T-helper 2 cell (primary cell): ENCODE measurements around the gene MTPN.
A peak's percentile ranks its signal among the peaks of the same experiment; 100 is the strongest.

Experiments used
- DNase-seq, 5 experiments: peaks; one replicate each; pipeline versions ENCODE4 v3.0.0 to v3.0.0-alpha.2; 2012 to 2022

MTPN gene

DNA sequence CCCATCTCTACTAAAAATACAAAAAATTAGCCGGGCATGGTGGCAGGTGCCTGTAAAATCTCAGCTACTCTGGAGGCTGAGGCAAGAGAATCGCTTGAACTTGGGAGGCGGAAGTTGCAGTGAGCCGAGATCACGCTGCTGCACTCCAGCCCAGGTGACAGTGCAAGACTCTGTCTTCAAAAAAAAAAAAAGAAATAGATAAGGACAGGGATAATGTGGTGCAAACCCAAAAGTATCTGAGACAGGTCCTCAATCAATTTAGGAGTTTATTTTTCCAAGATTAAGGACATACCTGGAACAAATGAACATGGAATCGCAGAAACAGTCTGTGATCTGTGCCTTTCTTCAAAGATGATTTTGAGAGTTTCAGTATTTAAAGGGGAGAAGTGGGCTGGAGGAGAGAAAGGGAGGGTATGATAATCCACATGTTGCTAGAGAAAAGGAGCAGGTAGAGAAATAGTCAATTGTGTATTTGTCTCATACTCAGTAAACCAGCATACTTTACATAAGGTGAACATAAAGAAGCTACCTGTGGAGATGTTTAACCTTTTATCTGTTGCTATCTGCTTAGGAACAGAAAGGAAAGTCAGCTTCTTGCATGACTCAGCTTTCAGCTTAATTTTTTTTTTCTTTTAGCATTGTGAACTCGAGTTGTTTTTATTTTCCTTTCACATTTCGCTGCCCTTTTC, 4.9 kb upstream of the MTPN start:
- peak in 2 of 5 experiments; percentile 6 to 58 for DNase-seq

DNA sequence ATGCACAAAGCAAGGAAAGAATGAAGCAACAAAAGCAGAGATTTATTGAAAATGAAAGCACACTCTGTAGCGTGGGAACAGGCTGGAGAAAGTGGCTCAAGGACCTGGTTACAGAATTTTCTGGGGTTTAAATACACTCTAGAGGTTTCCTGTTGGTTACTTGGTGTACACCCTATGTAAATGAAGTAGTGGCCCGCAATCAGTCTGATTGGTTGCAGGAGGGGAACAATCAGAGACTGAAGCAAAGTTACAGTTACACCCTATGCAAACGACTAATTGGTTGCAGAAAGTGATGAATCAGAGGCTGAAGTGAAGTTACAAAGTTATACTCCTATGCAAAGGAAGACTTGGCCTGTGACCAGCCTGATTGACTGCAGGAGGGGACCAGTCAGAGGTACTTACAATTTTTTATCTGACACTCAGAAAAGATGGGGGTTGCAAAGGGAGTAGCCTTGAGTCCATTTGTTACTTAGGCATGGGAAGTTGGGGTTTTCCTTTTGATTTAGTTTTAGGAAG, 3.6 kb upstream of the MTPN start:
- peak in 4 of 5 experiments; percentile 11 to 97 (median 64) for DNase-seq

DNA sequence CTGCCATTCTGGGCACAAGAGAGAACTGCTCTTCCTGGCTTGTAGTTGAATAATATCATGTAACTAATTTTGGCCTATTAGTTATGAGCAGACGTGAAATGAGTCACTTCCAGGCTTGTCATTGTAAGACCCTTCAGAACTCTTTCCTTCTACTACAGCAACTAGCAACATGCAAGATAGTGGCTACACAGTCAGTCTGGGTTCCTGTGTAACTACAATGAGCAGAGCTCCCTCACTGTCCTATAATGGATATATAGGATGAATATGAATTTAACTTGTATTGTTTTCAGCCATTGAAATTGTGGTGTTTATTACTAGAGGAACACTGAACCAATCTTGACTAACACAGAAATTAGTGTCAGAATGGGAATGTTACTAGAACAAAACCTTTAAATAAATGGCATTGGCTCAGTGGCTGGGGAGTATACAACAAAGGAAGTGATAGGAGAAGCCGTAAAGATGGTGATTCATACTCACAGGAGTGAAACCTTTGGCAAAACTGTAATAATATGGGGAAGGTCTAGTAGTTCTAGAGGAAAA, 2.9 kb upstream of the MTPN start:
- DNase-seq: peak in 1 of 5 experiments; percentile 12

DNA sequence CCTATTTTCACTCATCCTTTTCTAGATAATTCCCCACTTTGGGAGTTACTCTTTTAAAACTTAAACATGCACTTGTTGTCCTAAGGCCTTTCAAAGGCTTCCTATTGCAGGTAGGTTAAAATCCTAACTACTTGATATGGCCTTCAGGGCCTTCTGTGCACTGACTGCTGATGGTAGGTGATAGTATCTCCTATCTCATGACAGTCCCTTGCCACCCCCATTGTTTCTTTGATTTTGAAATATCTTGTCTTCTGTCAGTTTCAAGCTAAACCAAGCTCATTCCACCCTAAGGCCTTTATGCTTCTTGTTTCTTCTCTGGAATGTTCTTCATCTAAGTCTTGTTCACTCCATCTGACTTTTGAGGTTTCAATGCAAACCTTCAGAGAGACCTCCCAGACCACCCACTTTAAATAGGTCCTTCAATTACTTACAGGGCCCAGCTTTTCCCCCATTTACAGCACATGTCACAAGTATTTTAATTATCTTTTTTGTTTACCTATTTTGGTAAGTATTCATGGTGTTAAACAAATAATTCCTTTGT, 2.4 kb upstream of the MTPN start:
- no peak for DNase-seq

DNA sequence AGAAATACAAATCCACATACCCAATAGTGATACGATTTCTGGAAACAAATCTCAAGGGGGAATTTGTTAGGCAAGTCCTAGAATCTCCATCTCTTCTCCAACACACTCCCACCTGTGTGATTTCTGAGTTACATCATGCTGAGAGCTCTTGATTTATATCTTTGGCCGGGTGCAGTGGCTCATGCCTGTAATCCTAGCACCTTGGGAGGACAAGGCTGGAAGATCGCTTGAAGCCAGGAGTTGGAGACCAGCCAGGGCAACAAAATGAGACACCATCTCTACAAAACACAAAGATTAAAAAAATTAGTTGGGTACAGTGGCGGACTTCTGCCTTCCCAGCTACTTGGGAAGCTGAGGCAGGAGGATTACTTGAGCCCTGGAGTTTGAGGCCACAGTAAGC, 1.5 kb upstream of the MTPN start:
- DNase-seq: no peak

DNA sequence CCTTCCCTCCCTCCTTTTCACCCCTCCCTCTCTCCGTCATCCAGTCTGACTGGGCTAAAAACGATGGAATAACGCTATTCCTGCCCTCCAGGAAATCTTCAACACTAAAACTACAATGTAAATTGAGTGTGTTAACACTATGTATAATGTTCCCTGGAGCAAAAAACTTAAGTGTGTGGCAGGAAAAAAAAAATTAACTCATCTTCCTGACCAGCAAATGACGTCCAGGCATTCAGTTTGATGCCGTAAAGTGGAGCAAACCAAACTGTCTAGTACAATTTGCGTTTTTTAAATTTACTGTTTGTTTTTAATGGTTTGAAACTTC, 545 bp upstream of the MTPN start:
- DNase-seq: no peak

DNA sequence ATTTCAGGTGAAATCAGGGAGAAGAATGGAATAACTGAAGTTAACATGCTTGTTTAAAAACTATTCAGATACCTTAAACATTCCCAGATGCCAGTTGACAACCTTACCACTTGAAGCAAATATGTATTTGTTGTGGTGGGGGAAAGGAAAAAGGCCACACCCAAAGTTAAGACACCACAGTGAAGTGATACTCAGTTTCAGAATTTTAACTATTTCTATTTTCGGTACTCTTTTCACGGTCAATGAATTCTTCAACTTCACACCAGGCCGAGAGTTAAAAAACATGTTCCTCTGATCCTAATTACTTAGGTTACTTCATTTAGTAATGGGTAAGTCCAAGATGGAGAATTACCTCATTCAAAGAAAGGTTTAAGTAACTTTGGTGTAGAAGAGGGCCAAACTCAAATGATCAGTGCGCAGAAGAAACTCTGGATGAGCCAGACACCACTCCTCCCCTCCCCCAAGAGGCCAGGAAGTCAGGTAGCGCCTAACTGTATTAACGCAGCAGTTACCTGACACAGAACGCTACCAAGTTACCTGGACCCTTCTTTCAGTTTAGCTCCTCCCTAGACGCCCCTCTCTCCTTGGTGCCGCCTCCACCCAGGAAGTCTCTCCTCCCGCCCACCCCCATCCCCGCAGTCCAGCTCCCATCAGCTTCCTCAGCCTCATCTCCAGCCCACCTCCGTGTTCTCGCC, 700 bp downstream of the MTPN start:
- DNase-seq: peak in 3 of 5 experiments; percentile 25 to 51 (median 37)

DNA sequence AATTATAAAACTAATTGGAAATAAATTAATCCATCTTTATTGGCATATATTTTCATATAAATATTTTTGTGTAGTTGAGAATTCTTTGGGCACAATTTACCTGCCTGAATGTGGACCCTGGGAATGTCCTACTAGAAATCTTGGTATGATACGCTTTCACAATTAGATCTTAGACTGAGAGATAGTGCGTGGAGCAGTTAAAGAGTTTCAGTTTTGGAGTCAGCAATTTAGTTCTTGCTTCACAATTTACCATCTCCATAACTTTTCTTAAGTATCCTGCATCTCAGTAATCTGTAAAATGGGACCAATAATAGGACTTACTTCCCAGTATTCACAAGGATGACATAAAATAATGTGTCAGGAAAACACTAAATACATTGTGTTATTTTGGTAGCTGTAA, 2.0 kb downstream of the MTPN start:
- DNase-seq: peak in 1 of 5 experiments; percentile 7

DNA sequence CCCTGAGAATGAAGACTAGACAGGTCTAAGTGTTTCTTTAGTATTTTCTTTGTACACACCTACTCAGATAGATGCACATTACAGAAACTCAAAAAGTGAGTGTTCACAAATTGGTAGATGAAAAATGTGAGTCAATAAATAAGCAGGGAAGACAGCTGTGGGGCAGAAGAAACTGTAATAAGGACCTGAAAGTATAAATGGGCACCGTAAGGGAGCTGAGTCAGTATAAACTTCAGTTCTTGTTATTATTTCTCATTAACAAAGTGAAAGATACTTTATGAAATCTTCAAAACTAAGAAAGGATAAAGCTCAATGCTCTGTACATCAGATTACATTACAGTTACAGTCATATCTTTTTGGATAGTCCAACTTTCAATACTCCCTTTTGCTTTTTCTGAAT, 2.5 kb downstream of the MTPN start:
- no peak for DNase-seq

DNA sequence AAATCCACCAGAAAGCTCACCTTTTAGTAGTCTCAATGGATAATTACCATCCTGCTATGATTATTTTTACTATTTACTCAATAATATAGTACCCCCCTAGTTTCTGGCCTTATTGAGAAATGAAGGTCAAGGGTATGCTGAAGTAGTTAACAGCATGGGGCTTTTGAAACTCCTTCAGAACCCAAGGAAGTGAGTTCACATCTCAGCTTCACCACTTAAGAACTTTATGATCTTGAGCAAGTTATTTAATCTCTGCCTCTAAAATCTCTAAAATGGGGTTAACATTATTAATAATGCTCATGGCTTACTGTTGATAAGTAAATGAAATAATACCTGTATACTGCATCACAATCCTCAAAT, 5.8 kb downstream of the MTPN start:
- DNase-seq: no peak

DNA sequence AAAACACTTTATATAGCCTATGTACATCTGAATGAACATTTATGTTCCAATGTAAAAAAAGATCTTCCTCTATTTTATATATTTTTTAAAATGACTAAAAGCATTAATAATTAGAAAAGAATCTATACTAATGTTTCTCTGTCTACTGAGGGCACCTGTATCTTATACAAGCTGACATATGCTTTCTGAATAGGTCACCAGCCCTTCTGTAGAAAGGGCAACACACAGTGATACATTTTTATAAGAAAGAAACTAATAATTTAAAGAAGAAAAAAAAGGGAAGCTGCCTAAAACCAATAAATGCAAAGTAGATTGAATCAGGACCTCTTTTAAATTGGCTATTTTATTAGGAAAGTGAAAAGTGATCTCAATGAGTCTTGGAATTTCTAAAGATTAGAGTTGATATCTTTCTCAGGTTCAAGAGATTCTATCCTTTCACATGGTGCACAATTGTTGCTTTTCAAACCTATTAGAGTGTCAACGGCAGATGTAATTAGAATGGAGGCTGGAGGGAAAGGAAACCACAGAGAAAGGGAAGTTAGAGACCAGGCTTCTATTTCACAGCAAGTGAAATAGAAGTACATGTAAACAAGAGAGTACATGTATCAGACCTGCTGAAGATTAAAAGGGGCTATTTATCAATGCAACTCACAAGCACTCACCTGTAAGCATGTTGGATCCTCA, 6.3 kb downstream of the MTPN start:
- DNase-seq: peak in 1 of 5 experiments; percentile 6

DNA sequence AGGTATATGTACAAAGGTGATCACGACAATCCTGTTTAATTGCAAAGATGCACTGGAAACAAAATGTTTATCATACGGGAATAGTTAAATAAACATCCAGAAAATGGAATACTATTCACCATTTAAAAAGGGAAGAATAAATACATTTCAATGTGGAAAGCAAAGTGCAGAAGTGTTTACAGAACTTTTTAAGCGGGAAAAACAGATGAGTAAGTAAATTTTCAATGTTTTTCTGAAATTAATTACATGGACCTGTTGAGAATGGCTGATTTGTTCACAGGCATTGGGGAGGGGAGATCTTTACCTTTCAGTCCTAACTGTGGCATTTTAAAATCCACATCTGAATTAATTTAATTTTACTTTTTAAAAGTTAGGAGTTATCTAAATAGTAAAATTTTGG, 7.1 kb downstream of the MTPN start:
- no peak for DNase-seq

DNA sequence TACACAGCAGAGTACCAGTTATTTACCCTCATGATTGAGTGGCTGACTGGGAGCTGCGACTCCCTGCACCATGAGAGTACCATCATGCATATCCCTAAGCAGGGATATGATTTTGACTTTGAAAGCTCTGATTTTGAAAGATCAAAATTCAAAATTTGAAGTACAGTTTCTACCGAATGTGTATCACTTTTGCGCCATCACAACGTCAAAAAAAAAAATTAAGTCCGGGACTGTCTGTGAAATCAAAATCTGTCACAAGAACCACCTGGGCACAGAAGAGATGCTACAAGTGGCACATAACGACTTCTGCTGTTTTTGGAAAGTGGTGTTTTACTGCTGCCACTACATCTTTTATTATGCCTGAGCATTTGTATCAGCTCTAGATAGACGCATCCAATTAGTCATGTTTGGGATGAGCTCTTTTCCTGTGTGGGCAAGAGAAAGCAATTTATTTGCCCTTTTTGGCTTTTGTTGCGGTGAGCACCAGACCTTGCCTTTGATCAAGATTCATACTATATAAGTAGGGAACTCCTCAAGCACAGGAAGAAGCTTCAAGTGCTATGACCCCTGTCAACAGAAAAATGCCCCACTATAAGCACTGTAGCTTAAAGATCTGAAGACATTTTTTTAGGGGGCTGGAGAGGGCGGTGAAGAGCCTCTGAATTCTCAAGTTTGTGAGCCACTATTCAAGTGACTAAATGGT, 10.7 kb downstream of the MTPN start:
- DNase-seq: no peak

DNA sequence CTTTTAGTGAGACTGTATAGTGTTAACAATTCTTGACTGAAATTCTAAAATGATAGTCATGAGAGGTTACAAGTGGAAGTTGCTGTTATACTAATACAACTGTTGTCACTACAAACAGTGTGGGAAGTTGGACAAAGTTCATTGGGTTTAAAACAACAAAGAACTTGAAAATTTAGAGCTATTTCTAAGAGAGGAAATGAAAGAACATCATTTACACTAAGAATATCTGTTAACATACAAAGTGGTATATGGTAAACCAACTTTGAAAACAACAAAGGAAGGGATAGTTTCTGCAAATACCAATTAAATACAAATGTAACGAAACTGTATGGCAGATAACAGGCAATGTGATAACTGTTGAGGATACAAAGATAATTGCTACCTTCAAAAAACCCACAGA, 11.6 kb downstream of the MTPN start:
- DNase-seq: no peak

DNA sequence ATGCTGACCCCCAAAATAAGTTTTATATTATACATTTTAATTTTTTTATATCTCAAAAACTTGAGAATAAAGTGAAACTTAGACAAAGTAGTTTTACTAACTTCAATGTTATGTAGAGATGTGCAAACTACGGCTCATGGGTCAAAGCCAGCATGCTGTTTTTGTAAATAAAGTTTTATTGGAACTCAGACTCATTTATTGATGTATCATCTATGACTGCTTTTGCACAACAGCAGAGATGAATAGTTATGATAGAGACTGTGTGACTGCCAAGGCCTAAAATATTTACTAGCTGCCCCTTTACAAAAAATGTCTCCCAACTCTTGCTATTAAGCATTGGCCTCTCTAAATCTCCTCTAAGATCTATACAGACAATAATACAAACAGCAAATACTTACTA, 12.4 kb downstream of the MTPN start:
- no peak for DNase-seq

DNA sequence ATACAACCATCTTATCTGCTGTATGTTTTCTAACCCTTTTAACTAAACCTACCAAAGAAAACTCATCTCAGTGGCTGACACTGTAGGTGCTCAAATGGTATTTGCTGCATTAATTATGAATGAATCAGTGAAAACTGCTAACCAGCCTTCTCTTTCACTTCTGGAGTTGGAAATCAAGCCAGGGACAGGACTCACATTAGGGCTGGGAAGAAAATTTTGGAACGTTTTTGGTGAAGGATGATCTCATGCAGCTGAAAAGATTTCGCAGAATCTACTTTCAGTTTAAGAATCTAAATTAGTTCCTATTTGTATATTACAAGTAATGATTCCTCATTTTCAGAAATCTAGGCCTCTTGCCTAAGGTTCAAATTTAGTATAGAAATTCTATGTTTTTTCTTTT, 12.9 kb downstream of the MTPN start:
- no peak for DNase-seq

DNA sequence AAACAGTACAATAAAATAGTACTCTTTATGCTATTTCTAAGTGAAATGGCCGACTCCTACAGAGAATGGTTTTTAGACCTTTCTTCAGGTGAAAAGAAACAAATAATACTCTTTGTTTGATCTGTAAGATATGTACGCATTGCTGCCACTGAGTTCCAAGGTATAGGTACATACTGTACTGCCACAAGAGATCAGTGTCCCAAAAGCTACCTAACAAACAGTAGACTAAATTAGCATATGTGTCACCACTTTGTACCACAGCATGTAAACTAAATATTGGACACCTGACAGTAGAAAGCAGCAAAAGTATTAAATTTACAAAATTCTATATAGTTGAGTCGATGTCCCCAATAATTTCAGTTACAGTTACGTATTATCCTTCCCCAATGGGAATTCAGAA, 14.4 kb downstream of the MTPN start:
- no peak for DNase-seq

DNA sequence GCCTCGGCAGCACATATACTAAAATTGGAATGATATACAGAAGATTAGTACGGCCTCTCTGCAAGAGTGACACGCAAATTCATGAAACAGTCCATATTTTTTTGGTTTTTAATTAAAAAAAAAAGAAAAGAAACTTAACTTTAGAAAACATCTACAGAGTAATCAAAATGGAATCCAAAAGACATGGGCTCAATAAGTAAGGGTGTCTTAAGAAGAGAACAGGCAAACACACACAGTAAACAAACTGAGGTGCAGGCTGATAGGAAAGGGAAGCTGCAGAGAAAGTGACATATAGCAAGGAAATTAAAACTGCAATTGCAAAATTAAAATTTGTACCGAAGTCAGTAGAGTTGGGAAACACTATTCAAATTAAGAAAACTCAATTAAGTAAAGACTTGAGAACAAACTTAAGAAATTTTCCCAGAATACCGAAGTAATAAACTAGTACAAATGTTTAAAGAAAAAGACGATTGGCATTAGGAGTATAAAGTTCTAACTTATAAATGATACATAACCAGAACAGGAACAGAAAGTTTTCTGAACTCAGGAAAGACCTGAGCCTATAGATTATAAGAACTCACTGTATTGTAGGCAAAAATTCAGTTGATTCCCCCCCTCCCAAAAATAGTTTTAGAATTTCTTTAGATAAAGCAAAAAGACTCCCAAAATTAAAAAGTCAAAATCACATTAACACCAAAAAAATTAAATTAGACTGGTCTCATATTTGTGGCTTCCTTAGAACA, 16.3 kb downstream of the MTPN start:
- DNase-seq: no peak

DNA sequence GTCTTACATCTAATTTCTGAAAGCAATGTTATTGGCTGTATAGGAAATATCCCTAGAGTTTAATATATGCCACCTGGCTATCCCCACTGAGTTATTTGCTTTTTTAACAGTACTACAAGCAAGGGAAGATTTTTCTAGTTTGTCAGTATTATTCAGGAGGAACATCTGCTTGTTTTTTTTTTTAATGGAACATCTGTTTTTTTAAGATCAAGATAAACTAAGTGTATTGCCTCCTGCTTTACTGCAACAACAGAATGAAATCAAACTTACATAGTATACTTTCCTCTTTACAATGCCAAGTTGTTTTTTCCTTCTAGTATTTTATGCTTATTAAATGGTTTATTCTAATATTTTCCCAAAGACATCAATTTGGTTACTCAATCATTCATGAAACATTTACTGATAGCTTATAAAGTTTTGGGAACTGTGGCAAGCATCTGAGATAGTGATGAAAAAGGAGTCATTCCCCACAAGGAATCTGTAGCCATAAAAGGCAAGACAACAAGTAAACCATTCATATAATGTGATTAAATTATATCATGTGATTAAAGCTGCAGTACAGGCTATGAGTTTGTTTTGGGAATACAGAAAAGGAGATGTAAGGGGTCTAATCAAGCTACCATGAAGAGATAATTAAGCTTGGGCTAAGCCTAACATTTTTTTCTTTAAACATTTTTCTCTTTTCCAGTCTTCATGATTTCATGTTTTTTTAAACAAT, 17.4 kb downstream of the MTPN start:
- no peak for DNase-seq

DNA sequence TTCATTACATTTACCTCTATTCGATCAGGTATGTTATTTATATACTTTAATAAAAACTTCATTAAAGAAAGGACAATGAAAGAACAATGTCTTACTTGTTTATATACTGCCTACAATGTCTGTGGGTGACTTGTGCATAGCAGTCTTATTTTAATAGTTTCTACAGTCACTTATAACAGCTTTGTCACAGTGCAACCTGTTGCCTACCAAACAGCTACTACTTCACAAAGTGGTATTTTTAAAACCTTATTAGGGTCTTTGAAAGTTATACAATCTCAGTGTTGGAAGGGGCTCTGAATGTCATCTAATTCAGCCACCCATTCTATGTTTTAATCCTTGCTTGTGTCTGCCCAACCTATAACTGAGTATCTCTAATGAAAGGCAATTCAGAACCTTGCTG, 19.0 kb downstream of the MTPN start:
- DNase-seq: no peak

DNA sequence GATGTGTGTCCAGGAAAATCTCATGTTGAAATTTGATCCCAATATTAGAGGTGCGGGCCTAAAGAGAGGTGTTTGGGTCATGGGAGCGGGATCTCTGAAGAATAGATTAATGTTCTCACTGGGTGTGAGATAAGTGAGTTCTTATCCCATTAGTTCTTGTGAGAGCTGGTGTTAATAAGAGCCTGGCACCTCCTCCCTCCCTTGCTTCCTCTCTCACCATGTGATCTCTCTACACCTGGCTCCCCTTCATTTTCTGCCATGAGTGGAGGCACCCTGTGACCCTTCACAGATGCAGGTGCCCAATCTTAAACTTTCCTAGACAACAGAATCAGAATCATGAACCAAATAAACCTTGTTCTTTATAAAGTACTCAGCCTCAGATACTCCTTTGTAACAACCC, 19.5 kb downstream of the MTPN start:
- no peak for DNase-seq
